Activated naive CD8-positive, alpha-beta T cell treated with anti-CD3 and anti-CD28 coated beads for 36 hours (primary cell): ENCODE data around the gene NUP88. TPM values are rescaled to one million over a fixed set of nuclear protein-coding genes. Genes with fewer than 3 reads are reported as not detected.

Experiments used
- DNase-seq: peaks from one replicate; pipeline ENCODE4 v3.0.0; 2021
- H3K27ac Mint-ChIP-seq: one replicate; pipeline ENCODE4 v1.8.0; 2022; ENCODE audit warnings: mild to moderate bottlenecking, moderate library complexity, mixed read lengths
- H3K27me3 Mint-ChIP-seq: one replicate; pipeline ENCODE4 v1.8.0; 2022; ENCODE audit warnings: mild to moderate bottlenecking, mixed read lengths
- H3K36me3 Mint-ChIP-seq: one replicate; pipeline ENCODE4 v1.8.0; 2021; ENCODE audit warnings: mild to moderate bottlenecking, mixed read lengths
- H3K4me1 Mint-ChIP-seq: one replicate; pipeline ENCODE4 v1.8.0; 2021; ENCODE audit warnings: mixed read lengths
- H3K4me3 Mint-ChIP-seq: one replicate; pipeline ENCODE4 v1.8.0; 2022; ENCODE audit warnings: mild to moderate bottlenecking, moderate library complexity, mixed read lengths
- H3K9me3 Mint-ChIP-seq: one replicate; pipeline ENCODE4 v1.8.0; 2022; ENCODE audit warnings: mixed read lengths
- total RNA-seq, 2 experiments: library from RNA; stranded (reverse); gene quantifications; one replicate each; pipeline ENCODE4 v1.2.3, GENCODE V29; 2021

The NUP88 gene
- total RNA-seq, 2 experiments from 2014 or later: 144 to 160 TPM

DNA sequence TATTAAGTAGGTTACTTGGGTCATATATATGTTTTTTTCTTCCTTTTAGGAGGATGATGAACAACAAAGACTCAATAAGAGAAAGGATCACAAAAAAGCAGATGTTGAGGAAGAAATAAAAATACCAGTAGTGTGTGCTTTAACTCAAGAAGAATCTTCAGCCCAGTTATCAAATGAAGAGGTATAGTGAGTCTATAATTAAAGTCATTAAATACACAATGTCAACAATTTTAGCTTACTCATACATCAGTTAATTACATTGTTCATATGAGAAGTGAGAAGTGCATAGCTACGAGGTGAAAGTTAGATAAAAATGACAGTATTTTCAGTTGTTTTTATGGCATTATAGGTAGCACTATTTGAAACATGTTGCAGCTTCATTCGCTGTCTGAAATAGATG, 65.2 kb downstream of the NUP88 start:
- Mint-ChIP-seq H3K27ac (peak overlapping the region; percentile 38), H3K36me3 (peaks cover 10% of the 10 kb centered on the region), H3K9me3 (no peaks in the 10 kb centered on the region), H3K4me1 (no peaks in the 10 kb centered on the region), H3K4me3 (no peak overlapping the region), H3K27me3 (no peaks in the 10 kb centered on the region)
- no peak for DNase-seq

DNA sequence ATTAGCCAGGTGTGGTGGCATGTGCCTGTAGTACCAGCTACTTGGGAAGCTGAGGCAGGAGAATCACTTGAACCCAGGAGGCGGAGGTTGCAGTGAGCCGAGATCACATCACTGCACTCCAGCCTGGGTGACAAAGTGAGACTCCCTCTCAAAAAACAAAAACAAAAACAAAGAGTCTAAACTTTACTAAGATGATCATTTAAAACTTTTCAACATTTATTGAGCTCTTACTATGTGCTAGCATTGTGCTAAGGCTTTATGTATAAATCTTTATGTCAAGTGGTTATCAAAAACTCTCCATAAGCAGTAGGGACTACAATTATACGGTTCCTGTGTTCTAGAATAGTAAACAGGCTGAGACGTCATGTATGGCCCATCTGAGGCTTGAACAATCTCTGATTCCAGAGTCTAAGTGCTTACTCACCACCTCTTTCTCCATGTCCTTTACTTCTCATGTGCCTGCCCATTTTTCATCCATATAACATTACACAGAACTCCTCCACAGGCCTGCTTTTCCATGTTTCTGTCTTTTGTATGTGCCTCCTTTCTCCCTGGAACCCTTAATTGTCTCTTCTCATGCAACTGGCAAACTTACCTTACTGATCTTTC, 66.7 kb downstream of the NUP88 start:
- Mint-ChIP-seq H3K36me3 (peaks cover 12% of the 10 kb centered on the region), H3K4me1 (no peaks in the 10 kb centered on the region), H3K4me3 (no peak overlapping the region), H3K9me3 (no peaks in the 10 kb centered on the region), H3K27ac (no peak overlapping the region), H3K27me3 (no peaks in the 10 kb centered on the region)
- no peak for DNase-seq

DNA sequence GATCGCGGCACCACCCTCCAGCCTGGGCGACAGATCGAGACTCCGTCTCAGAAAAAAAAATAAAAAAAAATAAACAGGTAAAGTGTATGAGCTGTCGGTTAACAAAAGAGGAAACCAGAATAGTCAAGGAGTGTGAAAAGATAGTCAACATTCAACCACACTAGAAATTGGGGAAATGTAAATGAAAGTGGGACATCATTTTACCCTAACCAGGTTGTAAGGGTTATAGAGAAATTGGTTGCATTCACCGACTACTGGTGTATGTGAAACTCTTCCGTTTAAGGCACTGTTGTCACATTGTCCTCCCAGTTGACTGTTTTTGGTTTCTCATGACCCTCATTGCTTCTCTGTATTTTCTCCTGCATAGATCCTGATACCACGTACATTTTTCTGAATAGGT, 74.5 kb downstream of the NUP88 start:
- Mint-ChIP-seq H3K27me3 (no peaks in the 10 kb centered on the region), H3K27ac (no peak overlapping the region), H3K36me3 (peaks cover 11% of the 10 kb centered on the region), H3K4me1 (no peaks in the 10 kb centered on the region), H3K4me3 (no peak overlapping the region), H3K9me3 (no peaks in the 10 kb centered on the region)
- no peak for DNase-seq

Other genes with a start within 250 kb of the NUP88 start
- 1 to 10 TPM; 6.8 to 7.7 TPM for gene ZNF594, start 227.8 kb downstream of the NUP88 start, total RNA-seq
- gene SCIMP, start 184.8 kb downstream of the NUP88 start, total RNA-seq: not detected
- 10 to 100 TPM; 58.4 to 61.1 TPM for gene RABEP1, start 137.4 kb downstream of the NUP88 start, total RNA-seq
- 10 to 100 TPM; 58.3 to 59.4 TPM for gene RPAIN, start 520 bp upstream of the NUP88 start, total RNA-seq
- 100 to 1,000 TPM; 586 to 607 TPM for gene C1QBP, start 19.5 kb upstream of the NUP88 start, total RNA-seq
- 10 to 100 TPM; 49.7 to 49.9 TPM for gene DHX33, start 49.3 kb upstream of the NUP88 start, total RNA-seq
- gene DERL2, start 66.5 kb upstream of the NUP88 start, total RNA-seq: 10 to 100 TPM; 71.8 to 77.6 TPM
- gene MIS12, start 66.9 kb upstream of the NUP88 start, total RNA-seq: 10 to 100 TPM; 44.3 to 45.5 TPM
- gene NLRP1, start 164.8 kb upstream of the NUP88 start, total RNA-seq: 10 to 100 TPM; 17.2 to 18.8 TPM